Measurements from ENCODE around the gene HIVEP3. TPM values are rescaled to one million over a fixed set of nuclear protein-coding genes. Genes with fewer than 3 reads are reported as not detected.

Gene HIVEP3
- total RNA-seq, 2 donors from 2014 or later = 0.13 to 0.99 TPM

DNA sequence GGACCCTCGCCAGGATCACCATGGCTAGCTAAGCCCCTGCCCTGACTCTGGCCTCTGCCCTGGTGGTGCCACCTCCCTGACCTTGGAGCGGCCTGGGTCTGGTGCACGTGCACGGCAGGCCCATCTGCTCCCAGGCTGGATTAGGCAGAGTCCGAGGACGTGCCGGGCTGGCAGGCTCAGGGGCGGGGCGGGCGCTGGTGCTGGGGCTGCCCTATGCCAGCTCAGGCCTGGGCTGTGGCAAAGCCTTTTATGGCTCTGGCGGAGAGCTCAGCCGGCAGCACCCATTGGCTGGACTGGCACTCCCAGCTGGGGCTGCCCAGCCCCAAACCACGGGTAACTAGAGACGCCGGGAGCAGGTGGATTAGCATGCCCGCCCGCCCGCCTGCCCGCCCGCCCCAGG is 417.1 kb downstream of the HIVEP3 start:
- Histone ChIP-seq H3K9me3 (ENCODE audit: control insufficient read depth, low read length) (no peaks in the 10 kb centered on the region), H3K27me3 (ENCODE audit: control insufficient read depth, insufficient read depth, low read length, poor library complexity, severe bottlenecking) (no peaks in the 10 kb centered on the region), H3K36me3 (ENCODE audit: control insufficient read depth, insufficient read depth, low read length) (no peaks in the 10 kb centered on the region), H3K27ac (ENCODE audit: low read depth, low read length) (no peak overlapping the region), H3K4me3 (ENCODE audit: low read length) (no peak overlapping the region), H3K9ac (ENCODE audit: extremely low read depth, low read length, poor library complexity, severe bottlenecking) (no peak overlapping the region), H3K4me1 (ENCODE audit: control insufficient read depth, insufficient read depth, low read length) (peaks cover 9% of the 10 kb centered on the region)
- DNase-seq = peak; percentile 46
- Mint-ChIP-seq H3K4me3 (no peak overlapping the region), H3K9me3 (no peaks in the 10 kb centered on the region), H3K27ac (no peak overlapping the region), H3K36me3 (ENCODE audit: low read depth) (no peaks in the 10 kb centered on the region), H3K4me1 (peaks cover 26% of the 10 kb centered on the region), H3K27me3 (ENCODE audit: insufficient read depth) (peaks cover 5% of the 10 kb centered on the region)
- 95 to 98% methylated on average over 8 to 20 of the region's 20 CpGs for WGBS, 2 experiments (ENCODE audit: insufficient coverage in 1 of 2, insufficient read length in 1 of 2)
- no peak for TF ChIP-seq CTCF (conservative IDR thresholded peaks at IDR 0.05)

- H3K27ac Mint-ChIP-seq = peak overlapping the region; percentile 86
- no peaks in the 10 kb centered on the region for H3K9me3 ChIP-seq (ENCODE audit: control insufficient read depth, low read length)
- no peak overlapping the region for H3K9ac ChIP-seq (ENCODE audit: extremely low read depth, low read length, poor library complexity, severe bottlenecking)
- DNase-seq = peak; percentile 82
- peaks cover 5% of the 10 kb centered on the region for H3K27me3 Mint-ChIP-seq (ENCODE audit: insufficient read depth)
- no peak overlapping the region for H3K4me3 Mint-ChIP-seq
- H3K4me3 ChIP-seq (ENCODE audit: low read length) = no peak overlapping the region
- 81 to 86% methylated on average over 4 to 7 of the region's 7 CpGs for WGBS, 2 experiments (ENCODE audit: insufficient coverage in 1 of 2, insufficient read length in 1 of 2)
- H3K4me1 ChIP-seq (ENCODE audit: control insufficient read depth, insufficient read depth, low read length) = peaks cover 10% of the 10 kb centered on the region
- peak; percentile 45 for TF ChIP-seq CTCF (conservative IDR thresholded peaks at IDR 0.05)
- H3K27me3 ChIP-seq (ENCODE audit: control insufficient read depth, insufficient read depth, low read length, poor library complexity, severe bottlenecking) = no peaks in the 10 kb centered on the region
- H3K36me3 ChIP-seq (ENCODE audit: control insufficient read depth, insufficient read depth, low read length) = no peaks in the 10 kb centered on the region
- H3K4me1 Mint-ChIP-seq = peaks cover 26% of the 10 kb centered on the region
- no peaks in the 10 kb centered on the region for H3K9me3 Mint-ChIP-seq
- H3K27ac ChIP-seq (ENCODE audit: low read depth, low read length) = no peak overlapping the region
- no peaks in the 10 kb centered on the region for H3K36me3 Mint-ChIP-seq (ENCODE audit: low read depth)
These were observed 417.8 kb downstream of the HIVEP3 start for GRCh38 chr1:41500781-41501518.

DNA sequence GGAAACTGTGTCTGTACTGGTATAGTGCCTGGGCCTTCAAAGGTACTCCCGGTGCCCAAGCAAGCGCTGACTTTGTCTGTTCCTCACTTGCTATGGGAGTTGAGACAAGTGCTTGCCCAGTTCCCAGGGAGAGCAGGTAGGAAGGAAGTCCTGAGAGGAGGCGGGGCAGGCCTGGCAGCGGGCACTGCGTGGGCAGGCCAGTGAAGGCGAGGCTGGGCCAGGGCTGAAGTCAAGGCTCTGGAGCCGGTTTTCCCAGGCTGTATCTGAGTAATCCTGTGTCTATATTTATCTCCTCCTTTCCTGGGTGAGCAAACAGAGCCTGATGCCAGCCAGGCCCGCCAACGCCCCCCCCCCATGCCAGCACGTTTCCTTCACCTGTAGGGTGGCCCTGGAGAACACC is 418.3 kb downstream of the HIVEP3 start:
- Histone ChIP-seq H3K27me3 (ENCODE audit: control insufficient read depth, insufficient read depth, low read length, poor library complexity, severe bottlenecking) (no peaks in the 10 kb centered on the region), H3K9ac (ENCODE audit: extremely low read depth, low read length, poor library complexity, severe bottlenecking) (peak overlapping the region; percentile 3), H3K9me3 (ENCODE audit: control insufficient read depth, low read length) (no peaks in the 10 kb centered on the region), H3K36me3 (ENCODE audit: control insufficient read depth, insufficient read depth, low read length) (no peaks in the 10 kb centered on the region), H3K4me1 (ENCODE audit: control insufficient read depth, insufficient read depth, low read length) (peaks cover 15% of the 10 kb centered on the region), H3K27ac (ENCODE audit: low read depth, low read length) (no peak overlapping the region), H3K4me3 (ENCODE audit: low read length) (no peak overlapping the region)
- H3K4me1 Mint-ChIP-seq = peaks cover 31% of the 10 kb centered on the region
- H3K27me3 Mint-ChIP-seq (ENCODE audit: insufficient read depth) = peaks cover 5% of the 10 kb centered on the region
- peak; percentile 53 for DNase-seq
- no peak for TF ChIP-seq CTCF (conservative IDR thresholded peaks at IDR 0.05)
- no peaks in the 10 kb centered on the region for H3K36me3 Mint-ChIP-seq (ENCODE audit: low read depth)
- no peaks in the 10 kb centered on the region for H3K9me3 Mint-ChIP-seq
- no peak overlapping the region for H3K4me3 Mint-ChIP-seq
- WGBS, 2 experiments (ENCODE audit: insufficient coverage in 1 of 2, insufficient read length in 1 of 2) = 92 to 96% methylated on average over 2 to 10 of the region's 10 CpGs
- peak overlapping the region; percentile 86 for H3K27ac Mint-ChIP-seq
